HG03442 (cell line): ENCODE results near the gene TTYH1.

Experiments used
- ATAC-seq: cut with Tn5 transposase; IDR thresholded peaks from one replicate; pipeline ENCODE4 v1.9.1; 2021; ENCODE audit warnings: mild to moderate bottlenecking, moderate library complexity; ENCODE audit not compliant: unreplicated experiment

TTYH1 gene

DNA sequence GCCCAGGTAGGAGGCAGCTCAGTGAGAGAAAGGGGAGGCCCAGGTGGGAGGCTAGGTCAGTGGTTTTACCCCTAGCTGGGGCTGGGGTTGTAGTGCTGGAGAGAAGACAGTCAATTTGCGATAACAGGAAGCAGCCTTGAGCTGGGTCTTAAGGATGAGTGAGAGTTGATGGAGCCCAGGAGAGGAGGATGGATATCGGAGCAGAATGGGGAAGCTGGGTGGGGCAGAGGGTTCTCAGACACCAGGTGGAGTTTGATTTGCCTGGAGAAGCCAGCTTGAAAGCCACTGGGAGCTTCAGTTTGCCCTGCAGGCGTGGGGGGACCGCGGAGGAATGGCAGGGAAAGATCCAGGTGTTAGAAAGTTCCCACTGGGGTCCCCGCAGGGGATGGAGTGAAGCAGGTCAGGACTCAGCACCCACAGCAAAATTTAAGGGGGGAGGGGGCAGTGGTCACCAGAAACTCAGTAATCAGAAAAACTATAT, 58.7 kb downstream of the TTYH1 start:
- ATAC-seq: no peak

GRCh38 chr19:54475706-54476105, 60.4 kb downstream of the TTYH1 start:
- ATAC-seq: no peak

DNA sequence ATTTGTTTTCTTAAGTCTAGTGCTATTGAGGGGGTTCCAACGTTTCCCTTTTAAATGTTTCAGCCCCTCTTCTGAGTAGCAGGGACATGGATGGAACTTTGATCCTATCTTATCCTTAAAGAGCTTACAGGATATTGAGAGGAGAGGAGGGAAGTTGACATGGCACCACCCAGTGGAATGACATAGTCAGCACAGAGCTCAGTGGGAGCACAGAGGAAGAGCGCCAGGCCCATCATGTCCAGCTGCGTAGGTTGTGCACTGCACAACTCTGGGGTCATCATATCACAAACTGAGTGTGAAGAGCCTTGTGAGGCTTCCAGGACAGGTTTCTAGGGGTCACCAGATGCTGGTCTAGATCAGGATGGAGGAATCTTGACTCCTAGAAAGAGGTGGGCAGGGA, 62.4 kb downstream of the TTYH1 start:
- no peak for ATAC-seq

- no peak for ATAC-seq
Measured at GRCh38 chr19:54478677-54479266, 63.5 kb downstream of the TTYH1 start.

DNA sequence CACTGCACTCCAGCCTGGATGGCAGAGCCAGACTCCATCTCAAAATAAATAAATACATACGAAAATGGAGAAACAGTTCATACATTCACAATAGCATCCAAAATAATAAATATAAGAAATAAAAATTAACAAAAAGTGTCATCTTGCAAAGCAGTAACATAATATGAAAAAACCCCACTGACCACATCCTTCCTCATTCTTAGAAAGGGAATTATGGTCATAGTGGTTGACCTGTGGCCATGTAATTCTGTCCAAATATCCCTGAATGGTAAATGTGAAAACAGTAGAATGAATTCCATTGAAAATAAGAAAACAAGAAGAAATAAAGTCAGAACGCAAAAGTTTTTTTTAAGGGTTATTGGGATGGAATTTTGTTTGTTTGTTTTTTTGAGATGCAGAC, 64.8 kb downstream of the TTYH1 start:
- no peak for ATAC-seq

- ATAC-seq: no peak
Measured at GRCh38 chr19:54481326-54481930, 66.2 kb downstream of the TTYH1 start.

- ATAC-seq: no peak
Measured at GRCh38 chr19:54482889-54483288, 67.6 kb downstream of the TTYH1 start.

DNA sequence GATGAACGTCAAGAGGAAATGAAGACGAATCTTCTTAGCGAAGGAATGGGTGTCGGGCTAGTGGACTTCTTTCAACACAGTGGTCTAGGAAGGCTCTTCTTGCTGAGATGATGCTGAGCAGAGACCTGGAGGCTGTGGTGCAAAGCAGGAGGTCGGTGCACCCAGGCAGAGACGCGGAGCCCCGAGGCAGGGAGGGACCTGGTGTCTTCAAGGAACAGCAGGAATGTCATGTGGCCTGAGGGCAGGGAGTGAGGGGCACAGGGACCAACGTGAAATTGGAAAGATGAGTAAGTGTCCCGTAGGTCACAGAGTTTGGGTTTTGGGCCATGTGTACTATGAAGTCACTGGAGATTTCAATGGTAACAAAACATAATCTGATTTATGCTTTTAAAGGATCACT, 69.2 kb downstream of the TTYH1 start:
- no peak for ATAC-seq

- no peak for ATAC-seq
Measured at GRCh38 chr19:54485851-54486250, 70.6 kb downstream of the TTYH1 start.
